H9 (cell line): Measurements from ENCODE around the gene NXPH1. TPM values are rescaled to one million over a fixed set of nuclear protein-coding genes. Genes with fewer than 3 reads are reported as not detected.

ENCODE experiments used
- DNase-seq: peaks from one replicate; pipeline ENCODE4 v3.0.0-alpha.2; 2017
- H2AFZ ChIP-seq: one replicate; pipeline ENCODE4 v1.6.1; 2013; ENCODE audit warnings: mild to moderate bottlenecking, low read length, control low read depth, moderate library complexity
- H2AK5ac ChIP-seq: 2 replicates; pipeline ENCODE4 v1.6.1; 2013; ENCODE audit warnings: low read length, control low read depth, mixed read lengths; ENCODE audit not compliant: insufficient read length
- H2BK120ac ChIP-seq: one replicate; pipeline ENCODE4 v1.6.1; 2013; ENCODE audit warnings: low read depth, mild to moderate bottlenecking, low read length, control low read depth, inconsistent platforms; ENCODE audit not compliant: poor library complexity, severe bottlenecking
- H2BK12ac ChIP-seq: 2 replicates; pipeline ENCODE4 v1.6.1; 2013; ENCODE audit warnings: low read length, control low read depth, mixed read lengths, low read depth; ENCODE audit not compliant: insufficient read length
- H2BK15ac ChIP-seq: 2 replicates; pipeline ENCODE4 v1.6.1; 2013; ENCODE audit warnings: low read depth, low read length, control low read depth
- H2BK20ac ChIP-seq: one replicate; pipeline ENCODE4 v1.6.1; 2013; ENCODE audit warnings: low read depth, mild to moderate bottlenecking, low read length, control low read depth, inconsistent platforms; ENCODE audit not compliant: poor library complexity, severe bottlenecking
- H2BK5ac ChIP-seq: 2 replicates; pipeline ENCODE4 v1.6.1; 2013; ENCODE audit warnings: low read length, control low read depth, mixed read lengths; ENCODE audit not compliant: insufficient read length
- H3K14ac ChIP-seq: 2 replicates; pipeline ENCODE4 v1.6.1; 2013; ENCODE audit warnings: low read length, control low read depth; ENCODE audit not compliant: insufficient read depth
- H3K18ac ChIP-seq: 2 replicates; pipeline ENCODE4 v1.6.1; 2013; ENCODE audit warnings: low read depth, mild to moderate bottlenecking, mixed read lengths, low read length, control low read depth; ENCODE audit not compliant: insufficient read length
- H3K23ac ChIP-seq: 2 replicates; pipeline ENCODE4 v1.6.1; 2013; ENCODE audit warnings: low read length, control low read depth, mixed read lengths, low read depth; ENCODE audit not compliant: insufficient read length
- H3K23me2 ChIP-seq: 2 replicates; pipeline ENCODE4 v1.6.1; 2013; ENCODE audit warnings: low read depth, mild to moderate bottlenecking, mixed read lengths, low read length, control low read depth; ENCODE audit not compliant: insufficient read length, poor library complexity, severe bottlenecking
- H3K27ac ChIP-seq: 2 replicates; pipeline ENCODE4 v1.5.1; 2013; ENCODE audit warnings: low read length, control low read depth, mixed read lengths, low read depth; ENCODE audit not compliant: insufficient read length
- H3K27me3 ChIP-seq: 2 replicates; pipeline ENCODE4 v1.6.1; 2013; ENCODE audit warnings: low read length, control low read depth, inconsistent platforms; ENCODE audit not compliant: insufficient read depth
- H3K4ac ChIP-seq: 2 replicates; pipeline ENCODE4 v1.6.1; 2013; ENCODE audit warnings: low read depth, mild to moderate bottlenecking, control low read depth, inconsistent platforms, low read length, moderate library complexity
- H3K4me1 ChIP-seq: 2 replicates; pipeline ENCODE4 v1.6.1; 2013; ENCODE audit warnings: low read length, control low read depth, inconsistent platforms; ENCODE audit not compliant: insufficient read depth
- H3K4me2 ChIP-seq: 2 replicates; pipeline ENCODE4 v1.6.1; 2013; ENCODE audit warnings: low read length, control low read depth, mixed read lengths; ENCODE audit not compliant: insufficient read length, insufficient read depth
- H3K56ac ChIP-seq: 2 replicates; pipeline ENCODE4 v1.6.1; 2013; ENCODE audit warnings: low read depth, mild to moderate bottlenecking, mixed read lengths, low read length, control low read depth; ENCODE audit not compliant: insufficient read length
- H3K79me1 ChIP-seq: 2 replicates; pipeline ENCODE4 v1.6.1; 2013; ENCODE audit warnings: low read depth, mild to moderate bottlenecking, moderate library complexity, low read length, control low read depth, inconsistent platforms; ENCODE audit not compliant: insufficient read depth, poor library complexity, severe bottlenecking
- H3K79me2 ChIP-seq: 2 replicates; pipeline ENCODE4 v1.6.1; 2013; ENCODE audit warnings: low read length, control low read depth, inconsistent platforms; ENCODE audit not compliant: insufficient read depth
- H3K9ac ChIP-seq: 2 replicates; pipeline ENCODE4 v1.6.1; 2013; ENCODE audit warnings: low read length, control low read depth, mixed read lengths; ENCODE audit not compliant: insufficient read length; ENCODE audit errors: extremely low read depth
- H3K9me3 ChIP-seq: one replicate; pipeline ENCODE4 v1.6.1; 2013; ENCODE audit warnings: low read depth, low read length, inconsistent platforms; ENCODE audit not compliant: control insufficient read depth
- H3T11ph ChIP-seq: one replicate; pipeline ENCODE4 v1.6.1; 2013; ENCODE audit warnings: mild to moderate bottlenecking, low read length, control low read depth, inconsistent platforms
- H4K20me1 ChIP-seq: one replicate; pipeline ENCODE4 v1.6.1; 2013; ENCODE audit not compliant: control insufficient read depth, insufficient read length, insufficient read depth
- H4K5ac ChIP-seq: 2 replicates; pipeline ENCODE4 v1.6.1; 2013; ENCODE audit warnings: low read depth, mild to moderate bottlenecking, mixed read lengths, low read length, control low read depth; ENCODE audit not compliant: insufficient read length
- H4K8ac ChIP-seq: replicated peaks from 2 replicates; pipeline ENCODE4 v1.6.1; 2013; ENCODE audit warnings: low read length, control low read depth, mixed read lengths, low read depth; ENCODE audit not compliant: insufficient read length
- H4K91ac ChIP-seq: 2 replicates; pipeline ENCODE4 v1.6.1; 2013; ENCODE audit warnings: low read depth, mild to moderate bottlenecking, moderate library complexity, mixed read lengths, low read length, control low read depth; ENCODE audit not compliant: insufficient read length
- H3K27ac Mint-ChIP-seq, 3 experiments: 2 replicates in 2 of 3; 3 replicates in 1 of 3; pipeline ENCODE4 v1.8.0; 2020 to 2021; ENCODE audit warnings: mixed read lengths in 3 of 3, mild to moderate bottlenecking in 1 of 3, moderate library complexity in 1 of 3
- H3K27me3 Mint-ChIP-seq: 2 replicates; pipeline ENCODE4 v1.8.0; 2021; ENCODE audit warnings: low read depth, mild to moderate bottlenecking, moderate library complexity, mixed read lengths
- H3K36me3 Mint-ChIP-seq, 3 experiments: 2 replicates in 2 of 3; 3 replicates in 1 of 3; pipeline ENCODE4 v1.8.0; 2020 to 2021; ENCODE audit warnings: low read depth in 3 of 3, mixed read lengths in 3 of 3; ENCODE audit not compliant: insufficient read depth in 1 of 3
- H3K4me1 Mint-ChIP-seq, 2 experiments: 2 replicates each; pipeline ENCODE4 v1.8.0; 2020; ENCODE audit warnings: mixed read lengths in 2 of 2
- H3K4me3 Mint-ChIP-seq, 2 experiments: 2 replicates in 1 of 2; 3 replicates in 1 of 2; pipeline ENCODE4 v1.8.0; 2020 to 2021; ENCODE audit warnings: mild to moderate bottlenecking in 2 of 2, mixed read lengths in 2 of 2, moderate library complexity in 1 of 2
- H3K9me3 Mint-ChIP-seq, 2 experiments: 2 replicates in 1 of 2; 3 replicates in 1 of 2; pipeline ENCODE4 v1.8.0; 2020; ENCODE audit warnings: mild to moderate bottlenecking in 2 of 2, mixed read lengths in 2 of 2, moderate library complexity in 1 of 2
- CTCF ChIP-seq: fragments of 200-600 bp; sonication (generic); conservative IDR thresholded peaks from 3 replicates; pipeline ENCODE4 v1.8.0; 2021; ENCODE audit warnings: antibody characterized with exemption, mild to moderate bottlenecking
- WGBS: extraction: QIAGEN DNeasy Blood & Tissue Kit; methylation state at CpG from one replicate; pipeline ENCODE4 v1.1.7; 2013; ENCODE audit warnings: missing lambda C conversion rate, low lambda C conversion rate, mixed read lengths; ENCODE audit not compliant: insufficient read length; ENCODE audit errors: extremely low coverage; 5-methylcytosine and 5-hydroxymethylcytosine counted together
- total RNA-seq: library from RNA; stranded (reverse); gene quantifications from 2 replicates; pipeline ENCODE4 v1.2.1, GENCODE V29; 2021

Gene NXPH1
- total RNA-seq, 1 experiment from 2014 or later = 0.15 TPM

DNA sequence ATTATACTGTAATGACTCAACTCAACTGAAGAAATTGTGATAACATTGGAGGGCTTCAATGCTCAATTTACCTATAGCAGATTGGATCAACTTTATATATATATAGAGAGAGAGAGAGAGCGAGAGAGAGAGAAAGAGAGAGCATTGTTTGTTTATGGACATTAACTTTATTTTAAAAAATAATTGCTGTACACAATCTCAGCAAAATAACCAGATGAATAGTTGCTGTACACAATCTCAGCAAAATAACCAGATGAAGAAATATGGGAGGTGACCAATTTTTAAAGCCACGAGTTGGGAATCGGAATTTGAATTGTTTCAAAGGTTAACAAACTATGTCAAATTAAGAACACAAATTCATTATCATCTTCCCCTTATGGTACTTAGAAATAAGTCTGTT, 319.9 kb downstream of the NXPH1 start:
- Histone ChIP-seq H3K4me2 (no peak overlapping the region), H2BK120ac (no peak overlapping the region), H3K4ac (no peak overlapping the region), H4K8ac (no peak overlapping the region), H4K91ac (no peak overlapping the region), H2AK5ac (no peak overlapping the region), H3K27me3 (no peaks in the 10 kb centered on the region), H3K23me2 (no peaks in the 10 kb centered on the region), H3K27ac (no peak overlapping the region), H4K5ac (no peak overlapping the region), H3K79me1 (no peaks in the 10 kb centered on the region), H4K20me1 (no peaks in the 10 kb centered on the region), H2BK15ac (no peak overlapping the region), H3K56ac (no peak overlapping the region), H3K18ac (no peak overlapping the region), H2AFZ (no peak overlapping the region), H3K4me1 (no peaks in the 10 kb centered on the region), H2BK5ac (no peak overlapping the region), H2BK20ac (no peak overlapping the region), H3K9me3 (no peaks in the 10 kb centered on the region), H3K79me2 (no peaks in the 10 kb centered on the region), H3K9ac (no peak overlapping the region), H3K14ac (no peak overlapping the region), H3T11ph (no peak overlapping the region), H3K23ac (no peak overlapping the region), H2BK12ac (no peak overlapping the region)
- no peaks in the 10 kb centered on the region for H3K9me3 Mint-ChIP-seq
- H3K36me3 Mint-ChIP-seq = no peaks in the 10 kb centered on the region; a peak in 1 of 7 replicates
- no peak for DNase-seq
- no peaks in the 10 kb centered on the region for H3K27me3 Mint-ChIP-seq
- peaks cover 0 to 2% of the 10 kb centered on the region in 2 experiments; a peak in 2 of 4 replicates for H3K4me1 Mint-ChIP-seq
- H3K27ac Mint-ChIP-seq = no peak overlapping the region
- no peak for TF ChIP-seq CTCF
- H3K4me3 Mint-ChIP-seq = no peak overlapping the region
- no CpG with 5 or more reads among the region's 3 CpGs for WGBS
